Stimulated activated effector memory CD8-positive, alpha-beta T cell treated with anti-CD3 and anti-CD28 coated beads, Interleukin-12 subunit alpha, Interleukin-12 subunit beta, amount 100 ng/mL, for 72 hours (primary cell): Measurements from ENCODE around the gene GSAP.
"Not testable (repeated sequence)": the region's sequence is repeated elsewhere in the genome, so short reads cannot be mapped to it uniquely, and the experiment has no call there.

Experiments used
- ATAC-seq: fragments of 150-1000 bp; cut with Tn5 transposase; 2 replicates; pipeline ENCODE4 v1.10.0; 2021
- DNase-seq, 2 donors: peaks; one replicate each; pipeline ENCODE4 v3.0.0; 2021 to 2022; ENCODE audit warnings: low spot score in 2 of 2
- H3K27ac Mint-ChIP-seq: one replicate; pipeline ENCODE4 v1.8.0; 2022; ENCODE audit warnings: mild to moderate bottlenecking, mixed read lengths
- H3K36me3 Mint-ChIP-seq: one replicate; pipeline ENCODE4 v1.8.0; 2022; ENCODE audit warnings: mild to moderate bottlenecking, mixed read lengths
- H3K4me1 Mint-ChIP-seq: one replicate; pipeline ENCODE4 v1.8.0; 2022; ENCODE audit warnings: mixed read lengths
- H3K4me3 Mint-ChIP-seq: one replicate; pipeline ENCODE4 v1.8.0; 2022; ENCODE audit warnings: mild to moderate bottlenecking, mixed read lengths
- H3K9me3 Mint-ChIP-seq: one replicate; pipeline ENCODE4 v1.8.0; 2022; ENCODE audit warnings: mixed read lengths

The GSAP gene

GRCh38 chr7:77338883-77339629, 77.1 kb downstream of the GSAP start:
- peak overlapping the region; percentile 52 for H3K27ac Mint-ChIP-seq
- DNase-seq = no peak
- no peaks in the 10 kb centered on the region for H3K36me3 Mint-ChIP-seq
- ATAC-seq = no peak
- H3K9me3 Mint-ChIP-seq = no peaks in the 10 kb centered on the region
- H3K4me1 Mint-ChIP-seq = peaks cover 28% of the 10 kb centered on the region
- H3K4me3 Mint-ChIP-seq = no peak overlapping the region

- DNase-seq = no peak
- H3K27ac Mint-ChIP-seq = peak overlapping the region; percentile 52
- peaks cover 28% of the 10 kb centered on the region for H3K4me1 Mint-ChIP-seq
- no peaks in the 10 kb centered on the region for H3K36me3 Mint-ChIP-seq
- H3K4me3 Mint-ChIP-seq = no peak overlapping the region
- H3K9me3 Mint-ChIP-seq = no peaks in the 10 kb centered on the region
- no peak for ATAC-seq
Measured at GRCh38 chr7:77338260-77338659, 77.9 kb downstream of the GSAP start.

- DNase-seq = no peak
- Mint-ChIP-seq H3K27ac (no peak overlapping the region), H3K9me3 (no peaks in the 10 kb centered on the region), H3K36me3 (no peaks in the 10 kb centered on the region), H3K4me1 (peaks cover 28% of the 10 kb centered on the region), H3K4me3 (no peak overlapping the region)
- no peak for ATAC-seq
Measured at GRCh38 chr7:77337456-77337990, 78.6 kb downstream of the GSAP start.

- Mint-ChIP-seq H3K4me1 (peaks cover 41% of the 10 kb centered on the region), H3K9me3 (no peaks in the 10 kb centered on the region), H3K4me3 (no peak overlapping the region), H3K36me3 (peaks cover 2% of the 10 kb centered on the region), H3K27ac (peak overlapping the region; percentile 55)
- ATAC-seq (no peak), DNase-seq (no peak)
Measured at GRCh38 chr7:77335581-77335980, 80.6 kb downstream of the GSAP start.

GRCh38 chr7:77334039-77334438, 82.1 kb downstream of the GSAP start:
- not testable (repeated sequence) for H3K27ac Mint-ChIP-seq, H3K9me3 Mint-ChIP-seq
- H3K4me1 Mint-ChIP-seq = peaks cover 51% of the 10 kb centered on the region

GRCh38 chr7:77331938-77332695, 84.0 kb downstream of the GSAP start:
- ATAC-seq = peak; percentile 74
- DNase-seq = peak; percentile 25 to 67
- Mint-ChIP-seq H3K4me3 (no peak overlapping the region), H3K9me3 (no peaks in the 10 kb centered on the region), H3K36me3 (peaks cover 8% of the 10 kb centered on the region), H3K4me1 (peaks cover 55% of the 10 kb centered on the region), H3K27ac (no peak overlapping the region)

More at GRCh38 chr7:77334039-77334438, 82.1 kb downstream of the GSAP start:
- not testable (repeated sequence) for ATAC-seq, DNase-seq, H3K4me3 Mint-ChIP-seq, H3K36me3 Mint-ChIP-seq

- peak; percentile 69 for ATAC-seq
- peaks cover 63% of the 10 kb centered on the region for H3K4me1 Mint-ChIP-seq
- DNase-seq = peak in 1 of 2 donors; percentile 61
- H3K27ac Mint-ChIP-seq = peak overlapping the region; percentile 23
- peaks cover 8% of the 10 kb centered on the region for H3K36me3 Mint-ChIP-seq
- H3K4me3 Mint-ChIP-seq = peak overlapping the region; percentile 29
- no peaks in the 10 kb centered on the region for H3K9me3 Mint-ChIP-seq
Measured at GRCh38 chr7:77330169-77330882, 85.8 kb downstream of the GSAP start.

GRCh38 chr7:77329466-77330168, 86.5 kb downstream of the GSAP start:
- DNase-seq (no peak), ATAC-seq (peak; percentile 80)
- Mint-ChIP-seq H3K27ac (peak overlapping the region; percentile 23), H3K4me3 (peak overlapping the region; percentile 29), H3K36me3 (peaks cover 8% of the 10 kb centered on the region), H3K4me1 (peaks cover 63% of the 10 kb centered on the region), H3K9me3 (no peaks in the 10 kb centered on the region)

- H3K36me3 Mint-ChIP-seq = peaks cover 8% of the 10 kb centered on the region
- no peak for DNase-seq
- peak overlapping the region; percentile 28 for H3K4me3 Mint-ChIP-seq
- no peak for ATAC-seq
- peak overlapping the region; percentile 63 for H3K27ac Mint-ChIP-seq
- H3K4me1 Mint-ChIP-seq = peaks cover 63% of the 10 kb centered on the region
- no peaks in the 10 kb centered on the region for H3K9me3 Mint-ChIP-seq
Measured at GRCh38 chr7:77328669-77329068, 87.5 kb downstream of the GSAP start.

GRCh38 chr7:77327932-77328628, 88.1 kb downstream of the GSAP start:
- H3K4me1 Mint-ChIP-seq = peaks cover 63% of the 10 kb centered on the region

GRCh38 chr7:77327067-77327931, 88.8 kb downstream of the GSAP start:
- Mint-ChIP-seq H3K9me3 (no peaks in the 10 kb centered on the region), H3K27ac (peak overlapping the region; percentile 63), H3K4me3 (no peak overlapping the region), H3K36me3 (peaks cover 10% of the 10 kb centered on the region), H3K4me1 (peaks cover 63% of the 10 kb centered on the region)
- no peak for ATAC-seq
- no peak for DNase-seq

More at GRCh38 chr7:77327932-77328628, 88.1 kb downstream of the GSAP start:
- Mint-ChIP-seq H3K9me3 (no peaks in the 10 kb centered on the region), H3K36me3 (peaks cover 8% of the 10 kb centered on the region), H3K4me3 (peak overlapping the region; percentile 28), H3K27ac (peak overlapping the region; percentile 63)
- ATAC-seq (peak; percentile 16), DNase-seq (no peak)

- no peaks in the 10 kb centered on the region for H3K9me3 Mint-ChIP-seq
- H3K4me1 Mint-ChIP-seq = peaks cover 53% of the 10 kb centered on the region
- ATAC-seq (peak; percentile 33), DNase-seq (no peak)
- no peak overlapping the region for H3K27ac Mint-ChIP-seq
- H3K4me3 Mint-ChIP-seq = no peak overlapping the region
- H3K36me3 Mint-ChIP-seq = peaks cover 13% of the 10 kb centered on the region
Measured at GRCh38 chr7:77326131-77326530, 90.0 kb downstream of the GSAP start.

GRCh38 chr7:77321300-77321699, 94.8 kb downstream of the GSAP start:
- Mint-ChIP-seq H3K36me3 (peaks cover 6% of the 10 kb centered on the region), H3K4me1 (peaks cover 12% of the 10 kb centered on the region), H3K27ac (peak overlapping the region; percentile 71), H3K4me3 (no peak overlapping the region), H3K9me3 (no peaks in the 10 kb centered on the region)
- no peak for ATAC-seq
- DNase-seq = no peak
